GM19025 (cell line): Measurements from ENCODE around the gene OSBPL6.

Experiments
- ATAC-seq: cut with Tn5 transposase; IDR thresholded peaks from one replicate; pipeline ENCODE4 v1.9.1; 2021; ENCODE audit warnings: mild to moderate bottlenecking, low read depth, moderate library complexity; ENCODE audit not compliant: unreplicated experiment

OSBPL6 gene

DNA sequence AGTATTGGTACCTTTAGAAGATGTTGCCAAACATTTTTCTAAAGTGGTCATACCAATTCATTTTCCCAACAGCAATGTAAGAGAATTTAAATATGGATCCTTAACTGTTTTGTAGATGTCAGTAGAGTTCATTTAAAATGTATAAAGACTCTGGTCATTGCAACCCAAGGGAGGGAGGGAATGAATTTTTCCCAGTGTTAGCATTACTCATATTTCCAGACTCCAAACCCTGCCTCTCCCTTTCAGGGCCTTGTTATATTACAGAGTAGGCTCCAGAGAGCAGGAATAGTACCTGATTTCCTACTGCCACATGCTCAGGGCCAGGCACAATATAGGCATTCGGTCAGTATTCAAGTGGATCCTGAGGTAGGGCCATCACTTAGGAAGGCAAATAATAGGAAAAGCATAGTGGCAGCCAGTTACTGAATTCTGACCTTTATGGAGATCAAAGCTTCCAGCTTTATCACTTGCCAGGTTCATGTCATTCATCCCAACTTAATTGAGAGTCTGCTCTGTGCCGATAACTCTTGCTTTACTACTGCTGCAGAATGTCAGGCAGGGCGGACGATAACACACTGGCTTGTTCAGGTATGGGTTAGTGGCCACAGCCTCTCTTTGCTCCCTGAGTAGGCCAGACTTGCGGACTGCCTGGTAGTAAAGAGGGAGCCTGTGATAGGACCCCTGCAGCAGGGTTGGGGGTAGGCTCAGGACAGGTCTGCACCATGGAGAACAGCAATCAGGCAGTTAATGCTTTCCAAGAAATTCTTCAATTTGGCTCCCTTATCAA lies 75.3 kb downstream of the OSBPL6 start:
- ATAC-seq: no peak

DNA sequence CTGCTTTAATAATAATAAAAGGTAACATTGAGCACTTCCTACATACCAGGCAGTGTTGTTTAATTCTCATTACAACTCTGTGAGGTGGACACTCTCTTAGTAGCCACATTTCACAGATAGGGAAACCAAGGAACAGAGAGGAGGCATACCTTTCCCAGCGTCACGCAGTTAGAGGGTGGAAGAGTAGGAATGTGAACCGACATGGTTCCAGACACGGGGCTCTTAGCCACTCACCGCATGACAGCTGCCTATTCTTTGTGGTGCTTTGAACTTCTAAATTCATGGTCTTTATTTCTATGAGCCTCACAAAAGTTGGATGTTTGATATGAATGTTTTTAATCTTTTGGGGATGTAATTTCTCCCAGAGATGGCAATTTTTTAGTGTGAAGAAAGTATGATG lies 76.0 kb downstream of the OSBPL6 start:
- no peak for ATAC-seq

DNA sequence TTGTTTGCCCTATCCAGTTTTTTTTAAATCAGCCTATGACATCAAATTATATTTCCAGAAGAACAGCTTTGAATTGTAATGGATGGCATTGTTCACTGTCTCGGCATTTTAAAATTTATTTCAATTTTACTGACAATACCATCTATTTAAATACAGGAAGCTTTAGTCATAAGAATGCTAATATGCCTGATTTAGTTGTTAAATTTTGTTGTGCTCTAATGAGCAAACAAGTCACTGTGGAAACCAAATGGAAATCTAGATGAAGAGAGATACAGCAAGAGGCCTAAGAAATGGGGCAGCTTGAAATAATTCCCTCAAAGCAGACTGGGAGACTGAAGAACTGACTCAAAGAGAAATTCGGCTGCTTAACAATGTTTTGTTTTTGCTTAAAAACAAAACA lies 76.8 kb downstream of the OSBPL6 start:
- no peak for ATAC-seq

DNA sequence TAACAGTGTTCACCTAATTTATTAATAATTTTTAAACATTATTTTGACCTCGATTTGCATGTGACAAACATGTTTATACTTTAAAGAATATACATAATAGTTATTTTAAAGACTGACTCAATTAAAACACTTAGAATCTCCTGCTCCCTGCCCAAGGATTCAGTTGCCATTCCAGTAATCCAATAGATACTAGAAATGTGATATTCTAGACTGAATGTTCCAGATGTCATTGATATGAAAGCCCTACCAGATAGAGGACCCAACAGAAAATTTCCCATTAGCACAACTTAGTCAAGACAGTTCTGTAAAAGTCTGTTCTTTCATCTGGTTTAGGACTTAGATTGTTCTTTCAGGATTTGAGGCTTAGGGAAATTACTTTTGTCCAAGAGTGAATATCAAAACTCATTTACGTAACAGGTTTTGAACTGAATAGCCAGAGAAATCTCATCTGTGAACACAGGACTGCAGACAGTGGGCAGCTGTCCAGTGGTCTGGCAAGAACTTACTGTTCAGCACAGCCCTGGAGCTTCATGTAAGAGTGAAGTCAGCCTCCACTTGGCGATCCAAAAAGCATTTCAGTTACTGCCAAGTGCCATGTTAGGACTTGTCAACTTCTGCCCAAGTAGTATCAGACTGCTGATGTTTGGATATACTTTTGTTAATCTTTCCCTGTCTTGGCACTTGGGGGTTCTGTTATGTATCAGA lies 77.5 kb downstream of the OSBPL6 start:
- ATAC-seq: no peak

DNA sequence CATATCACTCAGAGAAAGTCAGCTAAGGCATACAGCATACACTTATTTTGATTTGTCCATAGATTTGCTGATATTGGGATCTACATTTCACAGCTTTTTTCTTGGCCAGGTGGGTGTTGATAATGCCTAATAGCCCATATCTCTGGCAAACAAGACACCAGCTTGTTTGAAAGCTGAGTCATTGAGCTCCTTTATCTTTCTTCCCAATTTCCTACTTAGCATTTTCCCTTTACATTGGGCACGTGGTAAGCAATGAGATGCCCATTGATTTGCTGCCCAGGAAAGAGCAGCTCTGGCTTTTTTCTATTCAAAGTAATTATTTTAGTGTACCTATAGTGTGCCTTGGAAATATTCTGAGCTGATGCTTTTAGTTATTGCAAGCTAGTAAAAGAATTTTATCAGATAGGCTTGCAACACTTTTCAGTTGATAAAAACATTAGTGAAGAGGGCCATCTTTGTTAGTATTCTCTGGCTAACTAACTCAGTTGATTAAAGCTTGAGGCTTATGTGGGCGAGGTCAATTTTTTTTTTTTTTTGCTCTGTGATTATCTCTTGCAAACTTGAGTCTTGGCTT lies 79.6 kb downstream of the OSBPL6 start:
- ATAC-seq: no peak

DNA sequence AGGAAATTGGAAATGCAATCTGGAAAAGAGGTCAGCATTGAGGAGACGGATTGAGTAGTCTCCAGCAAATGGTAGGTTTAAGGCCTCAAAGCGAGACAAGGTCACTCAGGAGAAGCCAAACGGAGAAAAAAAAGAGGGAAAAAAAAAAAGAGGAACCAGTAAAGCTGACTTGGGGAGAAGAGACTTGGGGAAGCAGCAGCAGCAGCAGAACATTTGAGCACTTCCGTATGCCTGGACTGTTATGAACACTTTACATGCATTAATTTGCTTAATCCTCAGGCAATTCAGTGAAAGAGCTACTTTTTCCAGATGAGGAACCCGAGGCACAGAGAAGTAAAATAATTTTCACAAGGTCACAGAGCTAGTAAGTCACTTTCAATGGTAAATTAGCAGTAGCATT lies 81.3 kb downstream of the OSBPL6 start:
- no peak for ATAC-seq

DNA sequence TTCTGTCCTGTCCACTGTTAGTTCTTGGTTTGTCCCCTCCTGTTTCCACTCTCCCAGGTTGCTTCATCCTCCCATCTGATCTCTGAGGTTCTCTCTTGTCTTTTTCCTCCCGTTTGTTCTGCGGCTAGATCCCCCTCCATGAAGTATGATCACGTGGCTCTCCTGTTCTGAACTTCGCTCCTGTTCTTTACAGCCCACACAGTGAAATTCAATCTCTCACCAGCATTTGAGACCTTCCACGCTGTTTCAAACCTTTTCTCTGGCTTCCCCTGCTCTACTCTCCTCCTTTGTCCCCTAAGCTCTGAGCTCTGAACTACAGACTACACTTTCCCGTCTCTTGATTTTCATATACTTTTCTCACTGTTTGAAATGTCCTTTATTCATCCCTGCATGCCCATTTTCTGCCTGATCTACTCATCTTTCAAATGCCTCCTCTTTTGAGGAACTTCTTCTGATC lies 83.5 kb downstream of the OSBPL6 start:
- no peak for ATAC-seq

DNA sequence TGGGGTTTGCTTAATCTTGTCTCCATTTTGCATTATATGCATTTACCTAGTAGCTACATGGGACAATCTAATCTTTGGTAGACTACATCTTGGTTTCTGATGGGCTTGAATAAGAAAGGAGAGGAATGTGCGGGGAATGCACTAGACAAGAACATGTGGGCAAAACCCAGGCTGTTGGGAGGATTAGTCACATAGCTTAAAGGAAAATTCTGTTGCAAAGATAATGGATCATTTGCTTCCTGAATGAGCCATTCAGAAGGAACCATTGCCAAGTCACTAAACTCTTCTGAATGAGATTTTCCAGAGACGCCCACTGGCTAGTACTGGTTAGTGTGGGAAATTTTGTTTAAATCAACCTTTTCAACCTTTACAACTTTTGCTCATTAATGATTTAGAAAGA lies 84.8 kb downstream of the OSBPL6 start:
- ATAC-seq: no peak

DNA sequence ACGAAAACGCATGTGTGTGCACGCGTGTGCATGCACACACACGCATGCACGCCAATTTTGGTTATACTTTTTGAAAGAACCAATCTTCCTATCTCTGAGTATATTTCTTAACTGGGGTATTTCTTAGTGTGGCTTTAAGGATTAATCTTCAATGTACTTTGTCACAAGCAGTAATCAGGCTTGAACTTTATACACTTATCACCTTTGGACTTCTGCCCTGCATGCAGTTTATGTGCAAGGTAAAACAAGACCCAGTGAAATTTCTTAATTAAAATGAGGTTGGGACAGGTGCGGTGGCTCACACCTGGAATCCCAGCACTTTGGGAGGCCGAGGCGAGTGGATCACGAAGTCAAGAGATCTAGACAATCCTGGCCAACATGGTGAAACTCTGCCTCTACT lies 85.3 kb downstream of the OSBPL6 start:
- ATAC-seq: no peak

DNA sequence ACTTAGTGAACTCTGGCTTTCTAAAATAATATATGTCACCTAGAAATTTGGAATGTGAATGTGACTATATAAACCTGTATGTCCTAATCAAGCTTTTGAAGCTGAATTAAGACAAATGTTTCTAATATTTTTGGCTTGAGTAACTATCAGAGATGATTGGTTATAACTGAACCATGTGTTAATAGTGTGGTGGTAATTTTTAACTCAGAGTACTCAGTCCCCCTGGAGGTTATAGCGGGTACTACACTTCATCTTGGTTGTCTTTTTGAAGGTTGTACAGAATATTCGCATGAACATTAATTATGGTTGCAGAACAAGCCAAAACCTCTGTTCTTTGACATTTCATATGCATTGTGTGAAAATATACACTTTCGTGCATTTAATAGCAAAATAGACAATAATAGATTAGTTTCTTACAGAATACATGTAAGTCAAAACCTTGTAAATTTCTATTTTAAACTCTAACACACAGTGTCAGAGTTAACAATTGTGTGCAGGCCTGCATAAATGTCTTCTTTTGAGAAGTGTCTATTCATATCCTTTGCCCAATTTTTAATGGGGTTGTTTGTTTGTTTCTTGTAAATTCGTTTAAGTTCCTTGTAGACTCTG lies 86.0 kb downstream of the OSBPL6 start:
- no peak for ATAC-seq

DNA sequence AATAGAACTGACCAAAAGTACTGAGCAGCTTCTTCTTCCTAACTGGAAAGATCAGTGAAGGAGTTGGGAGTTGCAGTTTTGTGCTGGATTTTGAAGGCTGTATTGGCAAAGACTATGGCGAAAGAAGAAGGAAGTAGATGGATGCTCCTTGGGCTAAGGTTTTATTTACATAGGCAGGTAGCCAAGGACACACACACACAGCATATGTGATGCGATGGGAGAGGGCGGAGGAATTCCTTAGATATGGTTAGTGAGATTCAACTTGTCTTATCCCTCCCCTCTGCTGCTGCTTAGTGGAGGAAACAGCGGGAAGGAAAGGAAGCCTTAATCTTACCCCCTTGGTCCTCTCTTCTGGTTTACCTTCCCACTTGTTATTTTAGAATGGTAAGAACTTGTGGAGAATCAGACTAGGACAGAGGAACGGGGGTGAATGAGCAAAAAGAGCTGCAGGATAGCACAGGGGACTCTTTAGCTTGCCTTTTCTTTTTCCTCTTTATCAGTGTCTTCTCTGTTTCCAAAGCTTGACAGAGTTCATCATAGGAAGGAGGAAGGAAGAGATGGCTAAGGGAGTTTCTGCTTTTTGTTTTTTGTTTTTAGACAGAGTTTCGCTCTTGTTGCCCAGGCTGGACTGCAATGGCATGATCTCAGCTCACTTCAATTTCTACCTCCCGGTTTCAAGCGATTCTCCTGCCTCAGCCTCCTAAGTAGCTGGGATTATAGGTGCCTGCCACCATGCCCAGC lies 87.9 kb downstream of the OSBPL6 start:
- ATAC-seq: no peak

DNA sequence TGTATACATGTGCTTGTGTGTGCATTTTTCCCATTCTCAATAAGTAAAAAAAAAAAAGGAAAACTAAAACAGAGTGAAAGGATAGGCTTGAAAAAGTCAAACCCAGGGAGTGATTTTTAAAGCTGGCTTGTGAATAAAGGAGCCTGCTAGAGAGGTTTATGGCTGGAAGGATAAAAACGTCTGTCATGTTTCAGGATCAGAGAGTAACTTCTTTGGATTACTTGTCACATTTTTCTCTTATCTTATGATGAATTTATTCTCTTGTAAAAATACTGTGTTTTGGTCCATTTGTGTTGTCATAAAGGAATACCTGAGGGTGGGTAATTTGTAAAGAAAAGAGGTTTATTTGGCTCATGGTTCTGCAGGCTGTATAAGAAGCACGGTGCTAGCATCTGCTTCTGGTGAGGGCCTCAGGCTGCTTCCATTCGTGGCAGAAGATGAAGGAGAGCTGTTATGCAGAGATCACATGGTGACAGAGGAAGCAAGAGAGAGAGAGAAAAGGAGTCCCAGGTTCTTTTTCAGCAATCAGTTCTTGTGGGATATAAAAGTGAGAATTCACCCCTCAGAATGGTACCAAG lies 89.1 kb downstream of the OSBPL6 start:
- no peak for ATAC-seq

DNA sequence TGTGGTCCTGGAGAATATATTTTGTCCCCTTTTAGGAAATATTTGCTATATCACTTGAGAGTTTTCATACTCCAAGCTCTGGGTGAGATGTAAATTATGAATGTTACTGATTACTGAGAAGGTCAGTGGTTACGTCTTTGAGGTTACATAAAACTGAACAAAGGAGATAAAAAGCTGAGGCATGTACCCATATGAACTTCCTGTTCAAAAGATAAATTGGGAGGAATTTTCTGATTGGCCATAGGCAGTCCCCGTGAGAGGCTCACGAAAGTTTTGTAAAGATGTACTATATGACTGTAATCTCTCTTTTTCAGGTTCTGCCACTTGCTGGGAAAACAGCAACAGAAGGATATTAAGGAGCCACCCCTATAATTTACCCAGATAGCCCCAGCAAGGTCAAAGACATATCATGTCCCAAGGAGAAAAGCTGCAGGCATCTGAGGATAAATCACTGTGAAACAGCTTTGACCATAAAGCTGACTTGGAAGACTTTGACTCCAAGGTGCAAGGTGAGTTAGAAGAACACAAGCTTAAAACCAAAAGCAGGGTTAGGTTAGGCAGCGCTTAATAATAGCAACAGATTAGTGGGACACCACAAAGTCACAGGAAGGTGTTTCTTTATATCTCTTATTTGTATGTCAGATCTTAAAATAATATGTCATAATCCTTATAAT lies 90.4 kb downstream of the OSBPL6 start:
- ATAC-seq: no peak

DNA sequence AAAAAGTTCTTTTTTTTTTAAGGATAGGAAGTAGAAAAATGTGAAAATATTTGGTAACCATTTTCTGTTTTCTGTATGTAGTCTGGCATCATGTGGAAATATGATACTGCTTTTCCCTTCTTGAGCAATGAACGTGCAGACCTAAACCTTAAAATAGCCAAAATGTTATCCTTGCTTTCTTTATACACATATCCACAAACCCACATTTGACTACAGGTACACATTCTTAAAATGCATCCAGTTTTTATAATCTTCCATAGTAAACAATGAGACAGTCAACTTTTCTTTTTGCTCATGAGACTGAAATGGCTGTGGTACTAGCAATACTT lies 90.9 kb downstream of the OSBPL6 start:
- no peak for ATAC-seq

DNA sequence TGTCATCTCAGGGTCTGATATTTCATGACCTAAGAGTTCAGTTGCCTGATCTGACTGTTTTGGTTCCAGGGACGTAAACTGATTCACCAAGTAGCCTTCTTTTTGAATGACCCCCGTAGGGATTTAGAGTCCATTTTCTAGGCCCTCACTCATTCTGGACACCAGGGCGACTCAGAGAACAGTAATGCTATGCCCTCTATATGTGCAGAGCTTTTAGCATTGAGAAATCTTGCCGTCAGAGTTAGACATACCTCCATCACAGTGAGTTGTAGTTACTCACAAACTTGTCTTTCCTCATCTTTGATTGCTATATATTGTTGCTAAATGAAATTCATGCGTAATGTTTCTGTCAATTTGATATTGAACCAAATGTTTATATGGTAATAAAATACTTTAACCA lies 92.3 kb downstream of the OSBPL6 start:
- no peak for ATAC-seq

DNA sequence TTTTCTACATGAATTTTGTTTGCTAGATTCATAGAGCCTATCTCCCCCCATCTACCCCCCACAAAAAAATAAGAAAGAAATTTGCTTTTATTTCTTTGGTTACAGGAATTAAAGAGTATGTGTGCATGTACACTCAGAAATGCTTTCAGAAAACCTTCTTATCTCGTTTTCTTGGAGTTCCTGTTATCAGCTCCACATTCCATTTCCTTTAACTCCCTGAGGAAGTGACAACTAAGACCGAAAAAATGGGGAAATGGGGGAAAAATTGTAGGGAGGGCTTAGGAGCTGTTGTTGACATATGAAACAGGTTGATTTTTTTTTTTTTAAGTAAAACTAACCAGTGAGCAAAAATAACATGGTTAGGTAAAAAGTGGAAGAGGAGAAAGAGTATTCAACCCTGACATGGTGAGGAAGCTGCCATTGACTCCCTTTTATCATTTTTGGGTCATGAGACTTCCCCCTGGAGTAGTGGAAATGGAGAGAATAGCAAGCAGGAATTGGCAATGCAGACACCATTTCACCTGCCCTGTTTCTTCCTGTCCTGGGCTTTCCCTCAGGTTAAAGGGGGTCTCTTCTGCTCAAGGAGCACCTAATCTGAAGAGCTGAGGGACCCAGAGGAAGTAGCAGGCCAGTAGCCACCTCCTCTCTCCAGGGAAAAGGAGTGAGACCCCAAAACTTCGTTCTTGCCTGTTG lies 93.5 kb downstream of the OSBPL6 start:
- ATAC-seq: no peak

DNA sequence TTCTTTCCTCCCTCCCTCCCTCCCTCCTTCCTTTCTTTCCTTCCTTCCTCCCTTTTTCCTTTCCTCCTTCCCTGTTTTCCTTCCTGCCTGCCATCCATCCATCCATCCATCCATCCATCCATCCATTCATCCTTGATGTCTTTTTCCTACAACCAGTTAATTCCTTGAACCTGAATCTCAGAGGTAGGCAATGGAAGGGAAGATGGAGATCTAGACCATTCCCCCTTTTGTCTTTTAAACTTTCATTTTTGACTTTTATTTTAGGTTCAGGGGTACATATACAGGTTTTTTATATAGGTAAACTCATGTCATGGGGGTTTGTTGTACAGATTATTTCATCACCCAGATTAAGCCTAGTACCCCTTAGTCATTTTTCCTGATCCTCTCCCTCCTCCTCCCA lies 97.4 kb downstream of the OSBPL6 start:
- ATAC-seq: no peak

DNA sequence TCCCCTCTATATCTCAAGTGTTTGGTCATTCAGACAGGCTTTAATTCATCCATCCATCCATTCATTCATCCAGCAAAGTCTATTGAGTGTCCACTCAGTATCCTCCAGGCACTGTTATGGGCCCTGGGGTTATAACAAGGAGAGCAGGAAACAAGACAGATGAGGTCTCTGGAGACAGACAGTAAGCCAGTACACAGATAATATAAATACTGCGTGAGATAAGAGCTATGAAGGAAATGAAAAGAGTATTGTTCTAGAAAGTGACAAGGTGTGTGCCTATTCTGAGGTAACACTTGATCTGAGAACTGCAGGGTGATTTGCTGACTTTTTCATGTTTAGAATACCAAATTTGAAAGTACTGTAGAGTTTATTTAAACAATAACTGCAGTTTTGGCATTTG lies 98.3 kb downstream of the OSBPL6 start:
- ATAC-seq: no peak

DNA sequence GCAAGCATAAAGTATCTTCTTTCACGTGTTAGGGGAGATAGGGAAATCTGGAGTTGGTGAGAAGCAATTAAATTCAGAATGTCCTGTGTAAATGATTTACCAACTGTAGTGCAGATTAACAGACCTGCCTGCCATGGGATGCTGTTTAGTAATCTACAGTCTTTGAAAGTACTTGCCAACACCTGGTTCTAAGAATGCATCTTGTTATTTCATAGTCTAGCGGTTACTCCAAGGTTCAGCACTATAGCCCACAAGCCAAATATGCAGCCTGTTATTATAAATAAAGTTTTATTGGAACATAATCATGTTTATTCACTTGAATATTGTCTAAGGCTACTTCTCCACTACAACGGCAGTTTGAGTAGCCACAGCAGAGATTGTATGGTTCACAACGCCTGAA lies 100.8 kb downstream of the OSBPL6 start:
- no peak for ATAC-seq
